Small intestine (tissue), 7 donors: ENCODE measurements around the gene HYAL3. TPM values are rescaled to one million over a fixed set of nuclear protein-coding genes. Genes with fewer than 3 reads are reported as not detected.

ENCODE experiments used
- DNase-seq, 2 donors: peaks; one replicate each; pipeline versions ENCODE4 v3.0.0 to v3.0.0-alpha.2; 2013
- FAIRE-seq: peaks from 2 replicates; lab custom pipeline; 2012; peaks lifted over from hg19 to GRCh38; lab: Jason Lieb, UNC
- H3K27ac ChIP-seq, 3 donors: one replicate each; pipeline ENCODE4 v1.5.1; 2013; ENCODE audit warnings: low read length in 2 of 3, mild to moderate bottlenecking in 2 of 3, control low read depth in 1 of 3, inconsistent platforms in 1 of 3, low read depth in 1 of 3, moderate library complexity in 1 of 3
- H3K27me3 ChIP-seq, 3 donors: one replicate each; pipeline ENCODE4 v1.6.1; 2013; ENCODE audit warnings: low read length in 3 of 3, inconsistent platforms in 1 of 3; ENCODE audit not compliant: control insufficient read depth in 3 of 3, insufficient read depth in 3 of 3
- H3K36me3 ChIP-seq, 3 donors: one replicate each; pipeline ENCODE4 v1.6.1; 2013; ENCODE audit warnings: low read length in 3 of 3, inconsistent platforms in 1 of 3, low read depth in 1 of 3, mild to moderate bottlenecking in 1 of 3, moderate library complexity in 1 of 3; ENCODE audit not compliant: control insufficient read depth in 3 of 3, insufficient read depth in 2 of 3
- H3K4me1 ChIP-seq, 3 donors: one replicate each; pipeline ENCODE4 v1.6.1; 2013; ENCODE audit warnings: low read length in 2 of 3, inconsistent platforms in 1 of 3, low read depth in 1 of 3, mild to moderate bottlenecking in 1 of 3, moderate library complexity in 1 of 3; ENCODE audit not compliant: control insufficient read depth in 3 of 3, insufficient read depth in 2 of 3
- H3K4me3 ChIP-seq, 3 donors: one replicate each; pipeline ENCODE4 v1.5.1; 2013; ENCODE audit warnings: low read length in 3 of 3, control low read depth in 1 of 3, inconsistent platforms in 1 of 3, low read depth in 1 of 3, mild to moderate bottlenecking in 1 of 3, moderate library complexity in 1 of 3
- H3K9me3 ChIP-seq, 2 donors: one replicate each; pipeline ENCODE4 v1.6.1; 2013; ENCODE audit warnings: low read depth in 1 of 2, low read length in 1 of 2; ENCODE audit not compliant: control insufficient read depth in 2 of 2, insufficient read depth in 1 of 2
- WGBS, 3 donors: extraction: QIAGEN DNeasy Blood & Tissue Kit; methylation state at CpG; one replicate each; pipeline ENCODE4 v1.1.7; 2013; 5-methylcytosine and 5-hydroxymethylcytosine counted together
- polyA plus RNA-seq, 4 donors: library from polyadenylated mRNA; stranded (reverse) in 3 of 4; unstranded in 1 of 4; fragments of 200-250 nt in 3 of 4; fragments of 120-200 nt in 1 of 4; gene quantifications; one replicate each; pipeline versions ENCODE4 v1.2.1 to v1.2.3, GENCODE V29; 2013
- donor health status: healthy with polysubstance abuse.
- donor health status: control.
- donor health status: control.
- donor health status: Bipolar disorder and iron deficiency.
- donor health status: healthy.

Gene HYAL3
- polyA plus RNA-seq, 4 donors, result 1.6 to 4.1 (median 2.5) TPM

DNA sequence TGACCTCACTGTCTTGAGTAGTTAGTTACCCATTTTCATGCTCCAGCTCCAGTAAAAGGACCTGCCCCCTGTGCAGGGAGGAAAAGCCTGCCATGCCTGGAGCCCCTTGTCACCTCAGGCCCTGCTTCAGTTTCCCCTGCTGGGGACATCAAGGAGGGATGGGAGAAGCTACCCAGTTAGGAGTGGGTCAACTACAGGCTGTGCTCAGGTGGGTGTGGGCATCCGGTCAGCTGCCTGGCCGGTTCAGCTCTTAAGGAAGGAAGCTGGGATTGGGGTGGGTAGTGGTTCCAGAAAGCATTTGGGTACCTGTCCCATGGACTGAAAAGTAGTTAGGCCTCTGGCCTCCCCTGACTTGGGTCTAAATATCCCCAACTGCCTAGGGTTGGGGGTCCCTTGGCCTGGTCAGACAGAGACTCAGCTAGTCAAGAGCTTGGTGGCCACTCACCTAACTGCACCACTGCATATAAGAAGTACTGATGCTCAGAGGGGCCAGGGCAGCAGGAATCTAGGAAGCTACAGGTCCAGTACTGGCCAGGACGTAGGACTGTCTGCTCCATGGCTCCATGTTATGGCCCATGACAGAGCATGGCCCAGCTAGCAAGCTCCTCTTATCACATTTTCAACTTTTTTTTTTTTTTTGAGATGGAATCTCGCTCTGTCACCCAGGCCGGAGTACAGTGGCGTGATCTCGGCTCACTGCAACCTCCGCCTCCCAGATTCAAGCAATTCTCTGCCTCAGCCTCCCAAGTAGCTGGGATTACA, 19.8 kb downstream of the HYAL3 start:
- FAIRE-seq (no peak), DNase-seq (no peak)
- Histone ChIP-seq H3K9me3 (no peaks in the 10 kb centered on the region), H3K27me3 (peaks cover 0 to 17% (median 4%) of the 10 kb centered on the region in 3 donors), H3K4me3 (no peak overlapping the region), H3K36me3 (peaks cover 3 to 44% (median 9%) of the 10 kb centered on the region in 3 donors), H3K4me1 (peaks cover 0 to 5% (median 0%) of the 10 kb centered on the region in 3 donors), H3K27ac (no peak overlapping the region)
- WGBS, 3 donors, result 87 to 95% (median 92%) methylated on average over 8 of the region's 8 CpGs

DNA sequence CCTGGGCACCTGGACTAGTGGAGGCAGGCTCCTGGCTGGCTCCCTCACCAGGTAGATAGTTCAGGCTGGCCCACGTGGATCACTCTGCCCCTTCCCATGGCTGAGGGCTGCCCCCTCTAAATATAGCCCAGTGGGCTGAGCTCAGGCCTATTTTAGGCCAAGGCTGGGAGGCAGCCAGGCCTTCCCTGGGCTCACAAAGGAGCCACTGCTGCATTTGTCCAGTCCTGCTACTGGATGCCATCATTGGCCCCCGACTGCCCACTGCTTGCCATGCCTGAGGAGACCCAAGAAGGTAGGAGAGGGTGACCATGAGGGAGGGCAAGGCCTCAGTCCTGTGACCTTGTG, 20.4 kb downstream of the HYAL3 start, which contains the start of gene LSMEM2:
Gene LSMEM2, plus strand, starts transcription at position 208 of the 345 bp plus-strand sequence. Its CDS starts 27 bp downstream, at position 235.
- no peak for DNase-seq
- peaks cover 0 to 11% (median 0%) of the 10 kb centered on the region in 3 donors for H3K4me1 ChIP-seq
- no peak for FAIRE-seq
- H3K27me3 ChIP-seq, result peaks cover 0 to 23% (median 5%) of the 10 kb centered on the region in 3 donors
- H3K4me3 ChIP-seq, result no peak within 1 kb of the TSS
- no peaks in the 10 kb centered on the region for H3K9me3 ChIP-seq
- no peak within 1 kb of the TSS for H3K27ac ChIP-seq
- peaks cover 3 to 50% (median 9%) of the 10 kb centered on the region in 3 donors for H3K36me3 ChIP-seq
- 60 to 80% (median 61%) methylated on average over 2 of the region's 2 CpGs for WGBS, 3 donors

DNA sequence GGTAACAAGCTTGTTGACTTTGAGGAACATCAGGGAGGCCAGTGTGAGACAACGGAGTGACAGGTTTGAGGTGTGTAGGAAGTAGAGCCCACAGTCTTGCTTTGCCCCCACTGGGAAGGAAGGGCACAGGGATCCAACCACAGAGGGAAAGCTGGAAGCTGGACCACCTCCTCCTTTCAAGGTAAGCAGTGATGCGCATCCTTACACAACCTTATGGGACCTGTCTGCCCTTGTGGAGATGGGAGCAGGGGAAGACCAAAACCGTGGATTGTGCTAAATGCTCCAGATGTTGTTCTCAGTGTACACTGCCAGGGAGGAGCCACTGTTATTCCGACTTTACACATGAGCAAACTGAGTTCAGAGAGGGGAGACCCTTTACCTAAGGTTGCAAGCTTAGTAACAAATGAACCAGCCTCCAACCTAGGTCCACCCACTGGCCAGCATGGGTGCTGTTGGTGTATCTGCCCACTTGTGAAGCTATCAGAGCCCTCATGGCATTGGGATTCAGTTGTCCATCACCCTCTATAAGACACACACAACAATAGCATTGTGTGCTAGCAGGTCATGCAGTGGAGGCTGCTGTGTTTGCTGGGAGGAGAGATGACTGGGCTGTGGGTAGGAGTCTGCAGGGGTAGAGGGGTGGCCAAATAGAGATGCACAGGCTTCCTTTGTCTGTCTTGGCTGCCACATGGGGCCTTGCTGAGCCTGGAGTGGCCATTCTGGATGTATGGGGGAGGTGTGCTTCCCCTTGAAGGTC, 20.9 kb downstream of the HYAL3 start:
- no peak for DNase-seq
- peaks cover 0 to 15% (median 0%) of the 10 kb centered on the region in 3 donors for H3K4me1 ChIP-seq
- FAIRE-seq, result no peak
- H3K36me3 ChIP-seq, result peaks cover 3 to 55% (median 9%) of the 10 kb centered on the region in 3 donors
- H3K27ac ChIP-seq, result no peak overlapping the region
- no peaks in the 10 kb centered on the region for H3K9me3 ChIP-seq
- H3K4me3 ChIP-seq, result no peak overlapping the region
- 75 to 83% (median 80%) methylated on average over 4 of the region's 4 CpGs for WGBS, 3 donors
- H3K27me3 ChIP-seq, result peaks cover 0 to 28% (median 5%) of the 10 kb centered on the region in 3 donors

DNA sequence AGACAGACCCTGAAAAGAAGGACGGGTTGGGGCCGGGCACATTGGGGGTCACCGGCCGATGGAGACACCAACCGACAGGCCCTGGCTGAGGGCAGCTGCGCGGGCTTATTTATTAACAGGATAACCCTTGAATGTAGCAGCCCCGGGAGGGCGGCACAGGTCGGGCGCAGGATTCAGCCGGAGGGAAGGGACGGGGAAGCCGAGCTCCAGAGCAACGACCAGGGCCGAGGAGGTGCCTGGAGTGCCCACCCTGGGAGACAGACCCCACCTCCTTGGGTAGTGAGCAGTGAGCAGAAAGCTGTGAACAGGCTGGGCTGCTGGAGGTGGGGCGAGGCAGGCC, 22.5 kb downstream of the HYAL3 start:
- DNase-seq, result peak in 1 of 2 donors; percentile 43
- Histone ChIP-seq H3K36me3 (peaks cover 3 to 63% (median 9%) of the 10 kb centered on the region in 3 donors), H3K4me1 (peaks cover 0 to 30% (median 0%) of the 10 kb centered on the region in 3 donors)

DNA sequence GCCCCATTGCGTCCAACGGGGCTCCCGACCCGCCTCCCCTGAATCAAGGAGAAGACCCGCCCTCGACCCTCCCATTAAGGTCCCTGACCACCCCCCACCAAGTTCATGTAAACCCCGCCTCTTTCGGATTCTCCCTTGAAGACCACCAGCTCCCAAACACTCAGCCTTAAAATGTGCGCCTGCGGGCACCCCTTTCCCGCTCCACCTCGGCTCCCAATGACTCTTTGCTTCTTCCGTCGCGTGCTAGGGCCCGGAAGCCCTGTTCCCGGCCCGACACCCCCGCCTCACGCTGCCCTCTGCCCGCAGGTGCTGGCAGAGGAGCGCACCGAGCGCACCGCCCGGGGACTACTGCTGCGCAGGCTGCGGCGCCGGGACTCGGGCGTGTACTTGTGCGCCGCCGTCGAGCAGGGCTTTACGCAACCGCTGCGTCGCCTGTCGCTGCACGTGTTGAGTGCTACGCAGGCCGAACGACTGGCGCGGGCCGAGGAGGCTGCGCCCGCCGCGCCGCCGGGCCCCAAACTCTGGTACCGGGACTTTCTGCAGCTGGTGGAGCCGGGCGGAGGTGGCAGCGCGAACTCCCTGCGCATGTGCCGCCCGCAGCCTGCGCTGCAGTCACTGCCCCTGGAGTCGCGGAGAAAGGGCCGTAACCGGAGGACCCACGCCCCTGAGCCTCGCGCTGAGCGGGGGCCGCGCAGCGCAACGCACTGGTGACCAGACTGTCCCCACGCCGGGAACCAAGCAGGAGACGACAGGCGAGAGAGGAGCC, 23.0 kb downstream of the HYAL3 start:
- Histone ChIP-seq H3K27ac (no peak overlapping the region), H3K9me3 (no peaks in the 10 kb centered on the region), H3K36me3 (peaks cover 3 to 69% (median 9%) of the 10 kb centered on the region in 3 donors), H3K4me1 (peaks cover 0 to 36% (median 0%) of the 10 kb centered on the region in 3 donors), H3K4me3 (no peak overlapping the region), H3K27me3 (peaks cover 0 to 28% (median 5%) of the 10 kb centered on the region in 3 donors)
- 60 to 79% (median 71%) methylated on average over 67 to 79 of the region's 79 CpGs for WGBS, 3 donors
- FAIRE-seq (no peak), DNase-seq (no peak)

More for the DNA sequence above, 22.5 kb downstream of the HYAL3 start:
- Histone ChIP-seq H3K9me3 (no peaks in the 10 kb centered on the region), H3K27me3 (peaks cover 0 to 28% (median 5%) of the 10 kb centered on the region in 3 donors), H3K4me3 (no peak overlapping the region), H3K27ac (no peak overlapping the region)
- WGBS, 3 donors, result 65 to 78% (median 76%) methylated on average over 17 of the region's 17 CpGs
- no peak for FAIRE-seq

DNA sequence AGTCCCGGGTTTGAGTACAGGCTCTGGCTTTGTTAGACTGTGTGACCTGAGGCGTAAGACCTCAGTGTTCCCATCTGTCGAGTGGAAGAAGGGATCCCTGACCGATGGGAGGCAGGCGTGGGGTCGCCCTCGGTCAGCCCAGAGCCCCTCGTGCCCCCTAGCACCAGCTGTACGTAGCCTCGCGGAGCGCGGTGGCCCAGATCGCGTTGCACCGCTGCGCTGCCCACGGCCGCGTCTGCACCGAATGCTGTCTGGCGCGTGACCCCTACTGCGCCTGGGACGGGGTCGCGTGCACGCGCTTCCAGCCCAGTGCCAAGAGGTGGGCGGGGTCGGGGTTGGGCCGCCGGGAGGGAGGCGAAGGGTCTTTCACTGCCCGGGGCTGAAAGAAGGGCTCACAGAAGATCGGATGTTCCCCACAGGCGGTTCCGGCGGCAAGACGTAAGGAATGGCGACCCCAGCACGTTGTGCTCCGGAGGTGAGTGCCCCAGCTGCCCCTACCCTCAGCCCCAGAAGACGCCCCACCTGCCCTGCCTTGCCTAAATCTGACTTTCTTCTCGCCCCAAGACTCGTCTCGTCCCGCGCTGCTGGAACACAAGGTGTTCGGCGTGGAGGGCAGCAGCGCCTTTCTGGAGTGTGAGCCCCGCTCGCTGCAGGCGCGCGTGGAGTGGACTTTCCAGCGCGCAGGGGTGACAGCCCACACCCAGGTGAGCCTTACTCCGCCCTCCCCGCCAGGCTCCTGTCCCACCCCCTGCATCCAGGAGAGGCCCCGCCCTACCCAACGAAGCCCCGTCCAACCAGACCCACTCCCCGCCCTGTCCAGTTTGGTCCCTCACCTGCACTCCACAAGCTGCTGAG, 23.8 kb downstream of the HYAL3 start:
- FAIRE-seq, result no peak
- Histone ChIP-seq H3K9me3 (no peaks in the 10 kb centered on the region), H3K4me3 (no peak overlapping the region), H3K27ac (no peak overlapping the region), H3K4me1 (peaks cover 0 to 44% (median 0%) of the 10 kb centered on the region in 3 donors), H3K27me3 (peaks cover 0 to 28% (median 5%) of the 10 kb centered on the region in 3 donors), H3K36me3 (peaks cover 3 to 77% (median 9%) of the 10 kb centered on the region in 3 donors)
- DNase-seq, result no peak
- WGBS, 3 donors, result 58 to 85% (median 61%) methylated on average over 61 to 65 of the region's 65 CpGs

DNA sequence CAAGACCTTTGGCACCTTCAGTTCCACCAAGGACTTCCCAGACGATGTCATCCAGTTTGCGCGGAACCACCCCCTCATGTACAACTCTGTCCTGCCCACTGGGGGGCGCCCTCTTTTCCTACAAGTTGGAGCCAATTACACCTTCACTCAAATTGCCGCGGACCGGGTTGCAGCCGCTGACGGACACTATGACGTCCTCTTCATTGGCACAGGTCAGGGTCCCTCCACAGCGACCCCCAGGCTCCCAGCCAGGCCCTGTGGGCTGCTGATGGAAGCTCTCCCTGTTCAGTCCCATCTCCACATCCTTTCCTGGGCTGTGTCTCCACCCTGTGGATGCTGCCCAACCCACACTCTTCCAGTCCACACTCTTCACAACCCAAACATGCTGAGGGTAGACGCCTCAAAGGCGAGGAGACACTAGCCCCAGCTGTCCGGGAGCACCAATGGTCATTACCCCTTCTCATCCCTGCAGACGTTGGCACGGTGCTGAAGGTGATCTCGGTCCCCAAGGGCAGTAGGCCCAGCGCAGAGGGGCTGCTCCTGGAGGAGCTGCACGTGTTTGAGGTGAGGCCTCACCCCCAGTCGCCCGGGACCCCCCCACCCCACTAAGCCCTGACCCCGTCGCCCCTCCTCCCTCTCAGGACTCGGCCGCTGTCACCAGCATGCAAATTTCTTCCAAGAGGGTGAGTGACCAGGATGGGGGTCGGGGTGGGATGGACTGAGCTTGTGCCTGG, 24.7 kb downstream of the HYAL3 start:
- WGBS, 3 donors, result 31 to 39% (median 35%) methylated on average over 25 to 26 of the region's 26 CpGs
- peaks cover 0 to 28% (median 5%) of the 10 kb centered on the region in 3 donors for H3K27me3 ChIP-seq
- DNase-seq (peak; percentile 78 to 80), FAIRE-seq (no peak)
- no peak overlapping the region for H3K4me3 ChIP-seq
- no peak overlapping the region for H3K27ac ChIP-seq
- peaks cover 0 to 52% (median 0%) of the 10 kb centered on the region in 3 donors for H3K4me1 ChIP-seq
- H3K36me3 ChIP-seq, result peaks cover 3 to 84% (median 9%) of the 10 kb centered on the region in 3 donors
- no peaks in the 10 kb centered on the region for H3K9me3 ChIP-seq
